Erythroblast (primary cell): ENCODE results near the gene PLP2.

Experiments used
- GATA1 ChIP-seq: IDR thresholded peaks from 2 replicates; pipeline ENCODE4 v1.6.1; 2011; ENCODE audit warnings: low read depth, mild to moderate bottlenecking, control low read depth, low read length, moderate library complexity
- POLR2A ChIP-seq: IDR thresholded peaks from 2 replicates; pipeline ENCODE4 v1.6.1; 2011; ENCODE audit warnings: mild to moderate bottlenecking, low read length

- TF ChIP-seq POLR2A (no peak), GATA1 (no peak)
Observed at GRCh38 chrX:49177873-49178480, 6.3 kb downstream of the PLP2 start.
